ENCODE data around the gene CYP2W1.
A peak's percentile ranks its signal among the peaks of the same experiment; 100 is the strongest.
"Not testable (repeated sequence)": the region's sequence is repeated elsewhere in the genome, so short reads cannot be mapped to it uniquely, and the experiment has no call there.

CYP2W1 gene

GRCh38 chr7:957418-958220, 25.4 kb upstream of the CYP2W1 start:
- Histone ChIP-seq H3K4me3 (replicated peaks; ENCODE audit: insufficient read depth, low read length) (no peak overlapping the region), H3K27ac (replicated peaks) (peak overlapping the region; percentile 66), H3K27me3 (ENCODE audit: insufficient read depth, poor library complexity, severe bottlenecking) (no peaks in the 10 kb centered on the region)
- TF ChIP-seq REST (IDR thresholded peaks at IDR 0.05; ENCODE audit: insufficient replicate concordance, low read depth) (no peak), SPI1 (IDR thresholded peaks at IDR 0.05; ENCODE audit: borderline replicate concordance, low read depth) (peak; percentile 73; the same call in 1 of the 2 replicates), POLR2AphosphoS5 (IDR thresholded peaks at IDR 0.05; ENCODE audit: low read depth) (0 out of 2 replicates have a peak, but pooled peaks have one; percentile 39)
- peak; percentile 91 to 94 for DNase-seq (ENCODE audit: low read depth in 1 of 2, low spot score in 1 of 2)

DNA sequence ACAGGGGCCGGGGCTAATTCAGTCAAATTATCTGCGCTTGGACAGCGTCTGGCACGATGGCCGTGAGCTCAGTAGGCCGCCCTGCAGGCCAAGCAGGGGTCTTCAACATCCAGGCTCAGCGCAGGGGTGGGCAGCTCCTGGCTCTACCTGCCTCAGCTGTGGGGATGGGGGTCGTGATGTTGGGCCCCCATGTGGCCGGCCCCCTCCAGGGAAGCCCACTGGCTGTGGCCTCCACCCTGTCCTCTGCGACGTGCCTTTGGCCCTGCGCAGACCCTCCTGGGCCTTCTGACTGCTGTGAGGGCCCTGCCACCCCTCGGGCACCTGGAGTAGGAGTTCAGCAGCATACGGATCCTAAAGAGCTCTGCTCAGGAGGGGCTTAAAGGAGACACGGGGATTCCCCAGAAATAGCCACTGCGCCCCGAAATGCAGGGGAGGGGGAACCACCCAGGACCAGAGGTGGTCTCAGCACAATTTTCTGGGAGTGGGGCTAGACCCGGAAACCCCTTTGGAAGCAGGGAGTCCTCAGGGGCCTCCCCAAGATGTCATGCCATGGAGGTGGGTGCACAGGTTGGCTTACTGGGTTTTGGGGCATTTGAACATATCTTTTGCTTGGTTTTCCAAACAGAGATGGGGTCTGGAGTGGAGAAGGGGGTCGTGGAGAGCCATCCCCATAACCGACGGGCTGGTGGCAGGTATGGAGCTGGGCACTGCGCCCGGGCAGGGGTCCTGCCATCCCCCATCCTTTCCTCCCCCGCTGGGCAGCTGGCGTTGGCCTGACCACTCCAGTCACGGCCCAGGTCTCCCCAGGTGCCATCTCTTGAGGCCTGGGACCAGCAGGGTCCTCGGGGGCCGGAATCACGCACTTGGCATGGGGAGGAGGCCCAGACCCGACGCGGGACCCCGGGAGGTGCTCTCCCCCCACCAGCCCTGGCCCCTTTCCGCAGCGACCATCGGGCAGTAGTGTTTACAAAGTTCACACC, 24.5 kb upstream of the CYP2W1 start:
- Histone ChIP-seq H3K27me3 (ENCODE audit: insufficient read depth, poor library complexity, severe bottlenecking) (no peaks in the 10 kb centered on the region), H3K4me3 (replicated peaks; ENCODE audit: insufficient read depth, low read length) (no peak overlapping the region), H3K27ac (replicated peaks) (peak overlapping the region; percentile 66)
- DNase-seq (ENCODE audit: low read depth in 1 of 2, low spot score in 1 of 2), result no peak
- TF ChIP-seq POLR2AphosphoS5 (IDR thresholded peaks at IDR 0.05; ENCODE audit: low read depth) (0 out of 2 replicates have a peak, but pooled peaks have one; percentile 2), REST (IDR thresholded peaks at IDR 0.05; ENCODE audit: insufficient replicate concordance, low read depth) (no peak)

GRCh38 chr7:959271-959670, 23.7 kb upstream of the CYP2W1 start:
- Histone ChIP-seq H3K27me3 (ENCODE audit: insufficient read depth, poor library complexity, severe bottlenecking) (no peaks in the 10 kb centered on the region), H3K27ac (replicated peaks) (no peak overlapping the region), H3K4me3 (replicated peaks; ENCODE audit: insufficient read depth, low read length) (no peak overlapping the region)
- DNase-seq (ENCODE audit: low read depth in 1 of 2, low spot score in 1 of 2), result no peak
- TF ChIP-seq GABPA (IDR thresholded peaks at IDR 0.05; ENCODE audit: low read depth) (no peak), POLR2AphosphoS5 (IDR thresholded peaks at IDR 0.05; ENCODE audit: low read depth) (no peak), SPI1 (IDR thresholded peaks at IDR 0.05; ENCODE audit: borderline replicate concordance, low read depth) (no peak), REST (IDR thresholded peaks at IDR 0.05; ENCODE audit: insufficient replicate concordance, low read depth) (no peak)
- TF ChIP-seq, protein P1, sequence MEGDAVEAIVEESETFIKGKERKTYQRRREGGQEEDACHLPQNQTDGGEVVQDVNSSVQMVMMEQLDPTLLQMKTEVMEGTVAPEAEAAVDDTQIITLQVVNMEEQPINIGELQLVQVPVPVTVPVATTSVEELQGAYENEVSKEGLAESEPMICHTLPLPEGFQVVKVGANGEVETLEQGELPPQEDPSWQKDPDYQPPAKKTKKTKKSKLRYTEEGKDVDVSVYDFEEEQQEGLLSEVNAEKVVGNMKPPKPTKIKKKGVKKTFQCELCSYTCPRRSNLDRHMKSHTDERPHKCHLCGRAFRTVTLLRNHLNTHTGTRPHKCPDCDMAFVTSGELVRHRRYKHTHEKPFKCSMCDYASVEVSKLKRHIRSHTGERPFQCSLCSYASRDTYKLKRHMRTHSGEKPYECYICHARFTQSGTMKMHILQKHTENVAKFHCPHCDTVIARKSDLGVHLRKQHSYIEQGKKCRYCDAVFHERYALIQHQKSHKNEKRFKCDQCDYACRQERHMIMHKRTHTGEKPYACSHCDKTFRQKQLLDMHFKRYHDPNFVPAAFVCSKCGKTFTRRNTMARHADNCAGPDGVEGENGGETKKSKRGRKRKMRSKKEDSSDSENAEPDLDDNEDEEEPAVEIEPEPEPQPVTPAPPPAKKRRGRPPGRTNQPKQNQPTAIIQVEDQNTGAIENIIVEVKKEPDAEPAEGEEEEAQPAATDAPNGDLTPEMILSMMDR (IDR thresholded peaks at IDR 0.05; ENCODE audit: insufficient read depth, low read length), result no peak

DNA sequence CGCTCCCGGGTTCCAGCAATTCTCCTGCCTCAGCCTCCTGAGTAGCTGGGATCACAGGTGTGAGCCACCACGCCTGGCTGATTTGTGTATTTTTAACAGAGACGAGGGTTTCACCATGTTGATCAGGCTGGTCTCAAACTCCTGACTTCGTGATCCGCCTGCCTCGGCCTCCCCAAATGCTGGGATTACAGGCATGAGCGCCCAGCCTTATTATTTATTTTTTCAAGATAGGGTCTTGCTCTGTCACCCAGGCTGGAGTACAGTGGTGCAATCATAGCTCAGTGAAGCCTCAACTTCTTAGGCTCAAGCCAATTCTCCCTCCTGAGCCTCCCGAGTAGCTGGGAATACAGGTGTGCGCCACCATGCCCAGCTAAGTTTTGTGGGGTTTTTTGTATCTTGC, 23.2 kb upstream of the CYP2W1 start:
- H3K27ac ChIP-seq (replicated peaks); H3K4me3 ChIP-seq (replicated peaks; ENCODE audit: insufficient read depth, low read length); H3K27me3 ChIP-seq (ENCODE audit: insufficient read depth, poor library complexity, severe bottlenecking); DNase-seq (ENCODE audit: low read depth in 1 of 2, low spot score in 1 of 2): not testable (repeated sequence)
